SKM-1 (cell line): ENCODE measurements around the gene C16orf89.
"Not testable (repeated sequence)": the region's sequence is repeated elsewhere in the genome, so short reads cannot be mapped to it uniquely, and the experiment has no call there.

ENCODE experiments used
- DNase-seq: peaks from one replicate; lab custom pipeline; 2025; ENCODE audit not compliant: unreplicated experiment; lab: John Stamatoyannopoulos, UW

The C16orf89 gene

DNA sequence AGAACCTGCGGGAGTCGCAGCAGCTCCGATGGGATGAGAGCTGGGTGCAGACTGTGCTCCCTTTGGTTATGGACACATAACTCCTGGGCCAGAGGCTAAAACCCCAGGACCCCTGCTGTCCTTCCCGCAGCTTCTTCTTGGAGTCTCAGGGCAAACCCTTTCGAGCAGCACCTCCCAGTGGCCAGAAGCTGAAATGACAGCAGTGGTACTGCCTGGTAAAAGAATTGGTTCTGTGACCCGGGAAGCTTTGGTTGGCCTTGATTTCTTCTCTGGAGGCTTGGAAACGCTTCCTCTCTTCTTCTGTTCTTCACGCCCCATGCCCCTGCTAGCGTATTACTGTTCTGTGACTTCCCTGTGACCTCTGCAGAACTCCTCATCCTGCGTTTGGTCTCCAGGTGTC lies 19.0 kb upstream of the C16orf89 start:
- DNase-seq: peak; percentile 4

DNA sequence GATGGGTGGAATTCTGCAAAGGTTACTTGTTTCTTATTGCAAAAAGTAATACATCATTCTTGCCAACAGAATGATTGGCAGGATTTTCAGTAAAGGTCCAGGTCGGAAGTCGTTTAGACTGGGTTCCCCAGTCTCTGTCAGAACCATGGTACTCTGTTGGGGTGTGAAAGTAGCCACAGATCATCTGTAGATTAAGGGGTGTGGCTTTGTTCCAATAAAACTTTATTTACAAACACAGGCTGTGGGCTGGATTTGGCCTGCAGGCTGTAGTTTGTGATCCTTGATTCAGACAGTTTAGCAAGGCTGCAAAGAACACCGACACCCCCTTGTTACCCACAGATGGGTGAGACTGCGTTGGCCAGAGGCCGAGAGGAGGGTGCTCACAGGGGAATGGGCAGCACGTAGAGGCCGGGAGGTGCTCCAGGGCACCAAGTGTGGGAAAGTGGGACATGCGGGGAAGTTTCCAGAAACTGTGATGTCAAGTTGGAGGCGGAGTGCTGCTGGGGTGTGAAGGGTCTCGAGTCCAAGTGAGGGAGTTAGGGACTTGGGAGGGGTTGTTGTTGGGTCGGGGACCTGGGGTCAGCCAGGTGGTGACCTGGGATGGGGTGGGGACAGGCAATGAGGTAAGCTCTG lies 18.5 kb upstream of the C16orf89 start:
- not testable (repeated sequence) for DNase-seq

DNA sequence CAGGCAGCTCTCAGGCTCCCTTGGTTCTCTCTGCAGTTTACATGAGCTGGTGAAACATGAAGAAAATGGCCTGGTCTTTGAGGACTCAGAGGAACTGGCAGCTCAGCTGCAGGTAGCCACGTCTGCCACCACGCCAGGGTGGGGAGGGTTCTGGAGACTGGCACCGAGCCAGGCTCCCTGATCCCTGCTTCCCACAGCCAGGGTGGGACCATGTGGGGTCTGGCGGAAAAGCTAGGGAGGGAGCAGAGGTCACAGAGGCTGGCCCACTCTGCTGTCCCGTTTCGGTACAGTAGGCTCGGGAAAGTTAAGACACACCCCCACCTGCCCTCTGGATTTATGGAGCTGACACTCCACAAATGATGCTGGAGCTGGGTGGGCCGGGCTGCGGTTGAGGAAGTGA lies 17.9 kb upstream of the C16orf89 start:
- DNase-seq: not testable (repeated sequence)

DNA sequence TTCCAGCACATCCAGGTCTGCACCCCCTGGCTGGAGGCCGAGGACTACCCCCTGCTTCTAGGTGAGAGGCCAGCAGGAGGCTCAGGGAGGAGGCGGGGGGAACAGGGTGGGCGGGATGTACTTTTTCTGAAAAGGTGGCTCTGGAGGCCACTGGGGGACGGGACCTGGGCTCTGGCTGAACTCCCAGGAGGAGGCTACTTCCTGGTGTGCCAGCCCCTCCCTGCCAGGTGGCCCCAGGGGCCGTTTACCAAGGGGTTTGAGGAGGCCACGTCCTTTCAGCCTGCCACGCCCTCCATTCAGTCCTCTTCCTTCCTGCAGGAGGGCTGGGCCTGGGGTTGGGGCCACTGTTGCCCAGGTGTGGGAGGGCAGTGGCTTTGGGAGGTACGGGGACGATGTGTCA lies 15.2 kb upstream of the C16orf89 start:
- DNase-seq: not testable (repeated sequence)

DNA sequence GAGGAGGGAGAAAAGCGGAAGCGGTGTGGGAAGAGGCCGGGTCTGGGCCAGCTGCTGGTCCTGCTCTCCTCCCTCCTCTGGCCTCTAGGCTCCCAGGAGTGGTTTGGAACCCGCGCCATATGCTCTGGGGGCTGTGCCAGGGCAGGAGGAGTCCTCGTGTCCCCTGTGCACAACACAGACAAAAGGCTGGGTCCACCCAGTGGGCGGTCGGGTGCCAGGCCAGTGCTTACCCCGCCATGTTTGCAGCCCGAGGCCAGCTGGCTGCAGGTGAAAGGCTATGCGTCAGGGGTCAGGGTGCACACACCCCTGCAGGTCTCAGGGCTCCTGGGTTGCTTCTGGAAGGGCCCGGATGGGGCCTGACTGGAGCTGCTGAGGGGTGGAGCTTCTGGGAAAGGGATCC lies 14.7 kb upstream of the C16orf89 start:
- not testable (repeated sequence) for DNase-seq

DNA sequence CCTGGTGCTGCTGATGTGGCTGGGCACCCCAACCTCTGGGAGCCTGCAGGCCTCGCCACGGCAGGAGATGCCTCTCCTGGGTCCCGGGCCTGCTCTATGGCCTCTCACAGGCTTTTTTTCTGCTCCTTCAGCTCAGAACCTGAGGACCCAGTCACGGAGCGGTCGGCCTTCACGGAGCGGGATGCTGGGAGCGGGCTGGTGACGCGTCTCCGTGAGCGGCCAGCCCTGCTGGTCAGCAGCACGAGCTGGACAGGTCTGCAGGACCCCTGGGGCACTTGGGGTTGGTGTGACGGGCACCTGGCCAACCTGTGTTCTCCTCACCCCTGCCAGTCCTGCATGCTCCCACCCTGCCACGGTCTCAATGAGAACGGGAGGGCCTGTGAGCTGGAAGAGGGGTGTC lies 12.9 kb upstream of the C16orf89 start:
- no peak for DNase-seq

DNA sequence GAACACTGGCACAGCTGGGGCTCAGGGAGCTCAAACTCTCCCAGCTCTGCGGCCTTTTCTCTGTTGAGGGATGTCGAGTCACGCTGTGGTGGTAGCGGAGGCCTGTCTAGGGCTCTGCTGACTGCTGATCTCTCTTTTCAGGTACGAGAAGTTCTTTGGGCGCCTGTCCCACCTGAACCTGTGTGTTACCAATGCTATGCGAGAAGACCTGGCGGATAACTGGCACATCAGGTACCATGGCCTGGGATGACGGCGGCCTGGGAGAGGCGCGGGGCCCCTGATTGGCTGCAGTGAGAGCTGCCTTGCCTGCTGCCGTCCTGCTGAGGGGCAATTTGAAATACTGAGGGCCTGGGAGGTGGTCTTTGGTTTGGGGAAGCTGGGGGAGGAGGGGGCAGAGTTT lies 11.5 kb upstream of the C16orf89 start:
- no peak for DNase-seq

DNA sequence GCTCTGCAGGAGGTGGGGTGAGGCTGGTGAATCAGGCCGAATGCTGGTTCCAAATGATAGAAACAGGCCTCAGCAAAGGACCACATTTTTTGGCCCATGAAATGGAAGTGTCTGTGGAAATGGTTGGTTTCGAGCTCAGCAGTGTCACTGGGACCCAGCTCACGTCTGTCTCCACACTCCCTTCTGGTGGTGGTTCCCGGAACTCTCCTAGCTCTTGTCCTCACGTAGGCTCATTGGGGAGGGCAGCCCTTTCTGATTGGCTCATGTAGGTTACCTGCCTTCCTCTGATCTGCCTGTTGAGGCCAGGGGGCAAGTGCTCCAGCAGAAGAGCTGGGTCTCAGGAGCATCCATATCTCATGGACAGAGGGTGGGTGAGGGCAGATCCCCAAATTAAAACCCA lies 9.9 kb upstream of the C16orf89 start:
- DNase-seq: no peak

DNA sequence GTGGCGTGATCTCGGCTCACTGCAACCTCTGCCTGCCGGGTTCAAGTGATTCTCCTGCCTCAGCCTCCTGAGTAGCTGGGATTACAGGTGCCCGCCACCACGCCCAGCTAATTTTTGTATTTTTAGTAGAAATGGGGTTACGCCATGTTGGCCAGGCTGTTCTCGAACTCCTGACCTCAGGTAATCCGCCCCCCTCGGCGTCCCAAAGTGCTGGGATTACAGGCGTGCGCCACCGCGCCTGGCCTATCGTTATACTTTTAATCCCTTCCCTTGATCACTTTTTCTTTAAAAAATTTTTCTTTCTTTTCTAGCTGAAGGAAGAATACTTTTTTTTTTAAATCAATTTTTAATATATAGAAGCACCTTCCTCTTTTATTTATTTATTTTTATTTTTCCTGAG lies 8.0 kb upstream of the C16orf89 start:
- DNase-seq: not testable (repeated sequence)

DNA sequence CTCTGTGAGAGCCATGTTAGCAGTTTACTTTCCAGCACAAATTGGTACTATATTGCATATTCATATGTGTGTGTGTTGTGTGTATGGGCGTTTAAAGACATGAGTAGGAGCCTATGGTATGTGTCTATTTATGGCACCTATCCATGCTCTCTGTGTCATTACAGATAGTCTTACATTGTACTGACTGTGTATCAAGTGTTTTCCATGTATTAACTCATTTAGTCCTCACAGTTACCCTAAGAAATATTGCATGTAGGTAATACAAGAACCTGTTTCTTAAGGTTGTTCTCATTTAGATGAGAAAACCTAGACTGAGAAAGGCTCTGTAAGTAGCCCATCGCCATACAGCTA lies 7.5 kb upstream of the C16orf89 start:
- no peak for DNase-seq

DNA sequence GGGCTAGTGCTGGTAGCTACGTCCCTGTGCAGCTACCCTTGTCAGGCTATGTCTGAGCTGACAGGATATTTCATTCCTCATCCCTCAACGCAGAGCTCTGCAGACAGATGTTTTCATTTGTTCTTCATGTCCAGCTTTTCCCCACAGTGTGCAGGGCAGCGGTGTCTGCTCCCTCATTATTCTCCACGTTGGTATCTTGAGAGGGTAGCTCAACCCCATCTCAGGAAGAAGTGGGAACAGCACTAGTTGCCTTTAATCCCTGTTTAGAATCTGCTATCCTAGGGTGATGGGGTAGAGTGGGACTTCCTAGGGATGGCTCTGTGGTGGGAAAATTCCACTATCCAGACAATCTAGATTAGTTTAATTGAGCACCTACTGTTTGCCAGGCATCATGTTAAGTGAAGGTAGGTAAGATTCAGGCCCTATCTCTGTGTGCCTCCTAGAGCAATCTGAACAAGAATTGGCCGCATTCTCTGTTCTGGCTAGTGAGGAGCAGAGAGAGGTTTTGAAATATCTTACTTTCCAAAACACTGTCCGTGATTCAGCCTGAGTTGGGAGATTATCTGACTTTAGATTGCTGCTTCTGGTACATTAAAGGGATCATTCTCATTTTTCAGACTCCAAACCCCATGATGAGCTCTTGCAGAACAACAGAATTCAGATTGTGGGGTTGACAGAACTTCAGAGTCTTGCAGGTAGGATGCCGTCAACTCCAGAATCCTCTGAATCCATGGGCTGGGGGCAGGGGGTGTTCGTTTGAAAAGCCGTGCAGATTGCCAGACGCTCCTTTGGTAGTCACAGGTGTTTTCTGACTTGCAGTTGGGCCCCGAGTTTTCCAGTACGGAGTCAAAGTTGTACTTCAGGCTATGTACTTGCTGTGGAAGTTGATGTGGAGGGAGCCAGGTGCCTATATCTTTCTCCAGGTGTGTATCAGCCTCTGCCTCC lies 6.8 kb upstream of the C16orf89 start:
- DNase-seq: no peak

DNA sequence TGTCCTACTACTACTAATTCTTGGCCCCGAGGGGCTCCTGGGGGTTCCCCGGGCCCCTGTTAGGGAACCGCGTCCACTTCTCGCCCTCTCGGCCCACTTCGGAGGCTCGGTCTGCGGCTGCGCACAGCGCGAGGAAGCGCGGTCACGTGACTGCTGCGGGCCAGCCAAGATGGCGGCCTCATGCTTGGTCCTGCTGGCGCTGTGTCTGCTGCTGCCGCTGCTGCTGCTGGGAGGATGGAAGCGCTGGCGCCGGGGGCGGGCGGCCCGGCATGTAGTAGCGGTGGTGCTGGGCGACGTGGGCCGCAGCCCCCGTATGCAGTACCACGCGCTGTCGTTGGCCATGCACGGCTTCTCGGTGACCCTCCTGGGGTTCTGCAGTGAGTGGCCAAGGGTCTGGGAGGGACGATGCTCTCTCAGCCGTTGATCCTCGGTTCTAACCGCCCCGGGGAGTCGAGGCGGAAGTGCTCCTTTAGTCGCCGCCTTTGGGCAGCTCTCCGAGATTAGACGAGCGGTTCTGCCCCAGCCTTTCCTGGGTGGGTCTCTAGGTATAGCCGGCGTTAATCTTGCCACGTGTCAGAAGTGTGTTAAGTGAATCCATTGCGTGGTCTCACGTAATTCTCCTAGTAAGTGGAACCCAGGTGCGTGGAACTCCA lies 6.1 kb upstream of the C16orf89 start, which contains the start of gene ALG1:
ALG1 (plus strand) TSS at position 163 of the 653 bp plus-strand sequence; CDS start at position 170, 7 bp downstream.
- DNase-seq: peak; percentile 65

DNA sequence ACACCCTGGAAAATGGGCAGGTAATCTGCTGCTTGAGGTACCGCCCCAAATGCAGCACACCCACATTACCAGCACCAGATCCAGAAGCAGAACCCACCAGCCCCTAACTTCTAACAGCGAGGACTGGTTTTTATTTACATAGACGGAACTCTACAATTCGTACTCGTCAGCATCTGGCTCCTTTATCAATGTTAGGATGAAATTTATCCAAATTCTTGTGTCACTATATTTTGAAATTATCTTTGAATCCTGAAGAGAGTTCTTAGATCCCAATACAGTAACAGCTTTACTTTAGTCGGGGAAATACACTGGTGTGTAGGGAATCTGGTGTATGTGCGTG lies 5.6 kb upstream of the C16orf89 start:
- no peak for DNase-seq

DNA sequence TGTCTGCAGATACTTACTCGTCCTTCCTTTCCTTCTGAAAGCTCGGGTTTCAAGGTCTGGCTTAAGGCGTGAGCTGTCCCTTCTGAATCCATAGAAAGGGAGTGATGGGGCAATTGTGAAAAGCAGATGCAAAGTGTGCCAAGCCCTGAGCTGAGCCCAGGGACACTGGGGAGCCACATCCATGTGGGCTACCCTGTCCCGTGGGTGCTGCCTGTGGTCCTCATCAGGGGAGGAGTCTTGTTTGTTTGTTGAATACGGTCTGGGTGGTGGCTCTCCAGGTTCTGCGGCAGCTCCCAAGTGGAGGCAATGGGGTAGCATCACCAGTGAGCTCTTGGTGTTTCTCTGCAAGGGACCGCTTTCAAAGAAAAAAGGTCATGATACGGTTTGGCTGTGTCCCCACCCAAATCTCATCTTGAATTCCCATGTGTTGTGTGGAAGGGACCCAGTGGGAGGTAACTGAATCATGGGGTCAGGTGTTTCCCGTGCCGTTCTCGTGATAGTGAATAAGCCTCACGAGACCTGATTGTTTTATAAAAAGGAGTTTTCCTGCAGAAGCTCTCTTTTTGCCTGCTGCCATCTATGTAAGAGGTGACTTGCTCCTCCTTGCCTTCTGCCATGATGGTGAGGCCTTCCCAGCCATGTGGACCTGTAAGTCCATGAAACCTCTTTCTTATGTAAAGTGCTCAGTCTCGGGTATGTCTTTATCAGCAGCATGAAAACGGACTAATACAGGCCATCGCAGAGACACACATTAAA lies 4.9 kb upstream of the C16orf89 start:
- no peak for DNase-seq

DNA sequence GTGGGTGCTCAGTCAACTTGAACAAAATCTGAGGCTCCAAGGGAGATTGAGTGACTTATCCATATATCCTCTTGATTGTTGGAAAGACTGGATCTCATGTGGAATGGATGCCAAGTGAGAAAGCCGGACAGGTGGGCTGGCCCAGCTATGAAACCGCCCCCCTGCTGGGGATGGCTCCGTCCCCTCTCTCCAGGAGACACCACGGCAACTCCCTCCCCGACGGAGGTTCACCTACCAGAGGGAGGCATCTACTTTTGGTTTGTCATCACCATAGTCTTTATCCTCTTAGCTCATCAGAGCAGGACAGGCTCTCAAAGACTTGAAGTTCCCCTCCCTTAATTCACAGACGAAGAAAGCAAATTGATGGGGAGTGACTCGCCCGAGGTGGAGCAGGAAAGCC lies 4.1 kb upstream of the C16orf89 start:
- DNase-seq: no peak

DNA sequence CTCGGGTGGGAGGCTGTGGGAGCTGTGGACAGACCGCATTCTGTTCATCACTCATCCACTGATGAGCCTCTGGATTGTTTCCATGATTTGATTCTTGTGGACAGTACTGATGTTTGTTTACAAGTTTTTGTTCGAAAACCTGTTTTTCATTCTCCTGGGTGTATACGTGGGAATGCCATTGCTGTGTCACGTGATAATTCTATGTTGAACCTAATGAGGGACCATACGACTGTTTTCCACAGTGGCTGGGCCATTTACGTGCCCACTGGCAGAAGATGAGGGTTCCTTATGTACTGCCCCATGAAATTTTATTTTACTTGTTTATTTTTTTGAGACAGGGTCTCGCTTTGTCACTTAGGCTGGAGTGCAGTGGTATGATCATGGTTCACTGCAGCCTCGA lies 3.3 kb upstream of the C16orf89 start:
- DNase-seq: no peak

DNA sequence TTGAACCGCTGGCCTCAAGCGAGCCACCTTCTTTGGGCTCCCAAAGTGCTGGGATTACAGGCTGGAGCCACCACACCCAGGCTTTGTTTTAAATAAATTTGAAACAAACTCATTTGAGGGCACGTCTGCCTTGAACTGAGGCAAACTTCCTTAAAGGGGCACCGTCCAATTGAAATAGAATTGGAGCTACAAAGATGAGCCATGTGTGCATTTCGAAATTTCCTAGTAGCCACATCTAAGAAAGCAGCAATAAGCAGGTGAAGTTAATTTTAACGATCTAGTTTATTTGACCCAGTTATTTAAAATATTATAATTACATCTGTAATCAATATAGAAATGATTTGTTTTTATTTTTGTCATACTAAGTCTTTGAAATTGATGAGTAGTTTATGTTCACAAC lies 755 bp upstream of the C16orf89 start:
- DNase-seq: no peak

DNA sequence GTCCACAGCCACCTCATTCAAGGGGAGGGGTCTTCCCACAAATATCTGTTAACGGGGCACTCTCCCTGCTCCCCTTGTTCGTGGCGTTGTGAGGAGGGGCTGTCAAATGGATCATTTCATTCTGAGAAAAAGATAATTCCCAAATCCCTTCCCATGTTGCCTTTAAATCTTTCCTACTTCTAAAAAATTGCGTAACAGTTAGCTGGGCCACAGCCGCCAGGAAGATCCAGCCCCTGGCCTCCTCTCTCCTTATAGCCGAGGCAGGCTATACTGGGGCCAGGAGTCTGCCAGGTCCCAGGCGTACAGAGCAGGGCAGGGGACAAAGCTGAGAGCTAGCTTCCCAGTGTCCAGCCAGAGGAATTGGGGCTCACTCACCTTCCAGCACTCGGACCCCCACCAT lies 430 bp downstream of the C16orf89 start:
- no peak for DNase-seq

DNA sequence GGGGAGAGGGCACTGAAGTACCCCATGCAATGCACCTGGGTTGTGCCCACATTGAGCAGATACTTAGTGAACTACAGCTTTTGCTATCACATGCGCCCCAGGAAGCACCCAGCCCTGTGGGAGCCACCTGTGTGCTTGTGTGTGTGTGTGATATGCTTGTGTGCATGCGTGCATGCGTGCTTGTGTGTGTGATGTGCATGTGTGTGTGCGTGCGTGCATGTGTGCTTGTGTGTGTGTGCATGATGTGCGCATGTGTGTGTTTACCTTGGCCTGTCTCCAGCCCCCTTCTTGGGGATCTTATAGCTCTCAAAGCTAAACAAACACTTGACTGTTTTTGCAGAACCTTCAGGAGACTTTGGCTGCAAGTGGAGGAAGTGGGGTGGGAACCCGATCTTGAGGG lies 841 bp downstream of the C16orf89 start:
- no peak for DNase-seq

DNA sequence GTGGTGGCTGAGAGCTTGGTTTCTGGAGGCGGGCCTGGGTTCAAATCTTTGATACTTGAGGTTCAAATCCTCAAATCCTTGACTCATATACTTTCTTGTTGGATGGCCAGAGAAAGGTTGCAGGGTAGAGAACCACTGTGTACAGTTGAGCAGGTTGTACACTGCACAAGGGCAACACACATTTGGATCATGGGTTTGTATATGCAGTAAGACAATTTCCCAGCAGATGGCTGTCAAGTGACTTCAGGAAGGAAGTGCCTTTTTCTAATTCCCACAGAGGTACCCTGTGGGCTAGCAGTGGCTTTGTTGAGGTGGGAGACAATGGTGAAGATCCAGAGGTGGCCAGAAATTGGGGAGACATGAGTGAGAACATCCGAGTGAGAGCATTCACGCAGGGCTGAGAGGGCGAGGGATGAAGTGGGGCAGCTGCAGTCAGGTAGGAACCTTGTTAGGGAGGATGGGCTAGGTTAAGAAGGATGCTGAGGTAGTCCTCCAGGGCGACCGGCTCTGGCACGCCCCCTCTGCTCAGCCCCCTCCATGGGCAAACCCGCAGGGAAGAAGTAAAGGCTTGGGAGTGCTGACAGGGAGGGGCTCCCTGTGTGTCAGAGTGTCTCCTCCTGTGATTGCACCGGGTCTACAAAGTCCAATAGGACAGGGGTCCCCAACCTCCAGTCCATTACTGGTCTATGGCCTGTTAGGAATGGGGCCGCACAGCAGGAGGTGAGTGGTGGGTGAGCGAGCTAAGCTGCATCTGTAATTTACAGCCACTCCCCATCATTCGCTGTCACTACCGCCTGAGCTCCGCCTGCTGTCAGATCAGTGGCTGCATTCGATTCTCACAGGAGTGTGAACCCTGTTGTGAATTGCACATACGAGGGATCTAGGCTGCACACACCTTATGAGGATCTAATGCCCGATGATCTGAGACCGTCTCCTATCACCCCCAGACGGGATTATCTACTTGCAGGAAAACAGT lies 2.7 kb downstream of the C16orf89 start:
- no peak for DNase-seq
